ENCODE results near the gene LRRC15. TPM values are rescaled to one million over a fixed set of nuclear protein-coding genes. Genes with fewer than 3 reads are reported as not detected.

LRRC15 gene
- total RNA-seq, 1 experiment from 2014 or later: not detected

DNA sequence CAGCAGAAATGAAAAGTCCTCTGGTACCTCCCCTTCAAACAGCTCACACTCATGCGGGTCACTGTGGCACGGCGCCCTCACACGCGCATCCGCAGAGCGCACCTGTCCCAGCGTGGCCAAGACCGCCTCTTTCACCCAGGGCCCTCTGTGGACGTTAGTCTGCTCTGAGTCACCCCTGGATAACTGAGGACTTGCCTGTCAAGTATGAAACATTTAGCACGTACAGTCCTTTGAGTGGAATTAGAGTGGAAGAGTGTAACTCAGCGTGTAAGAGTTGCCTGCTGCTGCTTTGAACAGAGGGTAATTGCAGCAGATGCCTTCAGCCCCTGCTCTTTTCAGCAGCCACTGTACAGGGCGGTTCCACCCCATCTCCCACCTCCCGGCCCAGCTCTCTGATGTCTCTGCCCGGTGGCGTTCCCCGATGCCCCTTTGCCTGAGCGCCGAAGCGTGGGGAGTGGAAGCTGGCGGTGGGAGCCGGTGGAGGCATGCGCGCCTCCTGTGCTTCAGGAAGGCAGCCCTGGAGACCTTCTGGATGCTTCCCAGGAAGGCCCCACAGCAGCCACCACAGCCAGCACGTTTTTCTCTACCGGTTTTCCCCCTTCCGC is 41.4 kb downstream of the LRRC15 start:
- Histone ChIP-seq H3K4me1 (replicated peaks; ENCODE audit: insufficient read depth) (peaks cover 25% of the 10 kb centered on the region), H3K36me3 (ENCODE audit: low read depth) (no peaks in the 10 kb centered on the region), H3K79me2 (ENCODE audit: low read depth) (no peaks in the 10 kb centered on the region), H3K27me3 (ENCODE audit: insufficient read depth, low read depth) (no peaks in the 10 kb centered on the region), H3K9me2 (ENCODE audit: insufficient read depth) (no peaks in the 10 kb centered on the region), H3K27ac (no peak overlapping the region), H3K4me2 (no peak overlapping the region), H3F3A (ENCODE audit: insufficient read depth, low read depth) (peaks cover 63% of the 10 kb centered on the region), H4K20me1 (ENCODE audit: insufficient read depth) (no peaks in the 10 kb centered on the region), H2AFZ (no peak overlapping the region), H3K4me3 (no peak overlapping the region), H3K9me3 (ENCODE audit: insufficient read depth, low read depth) (no peaks in the 10 kb centered on the region)
- intact Hi-C loops (cut with micrococcal nuclease; ENCODE audit: unreplicated experiment): no loop called here
- no peak for TF ChIP-seq EZH2 (IDR thresholded peaks at IDR 0.05; ENCODE audit: low read depth)
- TF ChIP-seq, protein P1, sequence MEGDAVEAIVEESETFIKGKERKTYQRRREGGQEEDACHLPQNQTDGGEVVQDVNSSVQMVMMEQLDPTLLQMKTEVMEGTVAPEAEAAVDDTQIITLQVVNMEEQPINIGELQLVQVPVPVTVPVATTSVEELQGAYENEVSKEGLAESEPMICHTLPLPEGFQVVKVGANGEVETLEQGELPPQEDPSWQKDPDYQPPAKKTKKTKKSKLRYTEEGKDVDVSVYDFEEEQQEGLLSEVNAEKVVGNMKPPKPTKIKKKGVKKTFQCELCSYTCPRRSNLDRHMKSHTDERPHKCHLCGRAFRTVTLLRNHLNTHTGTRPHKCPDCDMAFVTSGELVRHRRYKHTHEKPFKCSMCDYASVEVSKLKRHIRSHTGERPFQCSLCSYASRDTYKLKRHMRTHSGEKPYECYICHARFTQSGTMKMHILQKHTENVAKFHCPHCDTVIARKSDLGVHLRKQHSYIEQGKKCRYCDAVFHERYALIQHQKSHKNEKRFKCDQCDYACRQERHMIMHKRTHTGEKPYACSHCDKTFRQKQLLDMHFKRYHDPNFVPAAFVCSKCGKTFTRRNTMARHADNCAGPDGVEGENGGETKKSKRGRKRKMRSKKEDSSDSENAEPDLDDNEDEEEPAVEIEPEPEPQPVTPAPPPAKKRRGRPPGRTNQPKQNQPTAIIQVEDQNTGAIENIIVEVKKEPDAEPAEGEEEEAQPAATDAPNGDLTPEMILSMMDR (conservative IDR thresholded peaks at IDR 0.05): no peak
- ChIA-PET POLR2A (ENCODE audit: unreplicated experiment) (no interaction called here), CTCF (interaction anchor here (0.6 to 1.0 kb wide), 3 partner anchors 32 to 547 kb away, joined by 3 to 8 read pairs (median 3); no protein-coding TSS in a partner anchor)
- BruUV-seq (replicated peaks): no TSS peak
- peak; percentile 67 to 68 for DNase-seq

DNA sequence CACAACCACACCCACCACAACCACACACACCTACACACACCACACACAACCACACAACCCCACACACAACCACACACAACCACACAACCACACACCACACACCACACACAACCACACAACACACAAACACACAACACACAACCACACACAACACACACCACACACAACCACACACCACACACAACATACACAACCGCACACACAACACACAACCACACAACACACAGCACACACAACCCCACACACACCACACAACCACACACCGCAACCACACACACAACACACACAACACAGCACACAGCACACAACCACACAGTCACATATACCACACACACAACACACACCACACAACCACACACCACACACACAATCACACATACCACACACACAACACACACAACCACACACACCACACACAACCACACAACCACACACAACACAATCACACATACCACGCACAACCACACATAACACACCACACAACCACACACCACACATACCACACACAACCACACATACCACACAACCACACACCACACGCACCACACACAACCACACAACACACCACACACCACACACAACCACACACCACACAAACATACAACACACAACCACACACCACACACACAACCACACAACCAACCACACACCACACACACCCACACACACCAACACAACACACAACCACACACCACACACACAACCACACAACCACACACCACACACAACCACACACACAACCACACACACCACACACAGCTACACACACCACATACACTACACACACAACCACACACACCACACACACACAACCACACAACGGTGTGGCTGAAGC is 42.1 kb downstream of the LRRC15 start:
- TF ChIP-seq, protein P1 (conservative IDR thresholded peaks at IDR 0.05): no peak
- TF ChIP-seq EZH2 (IDR thresholded peaks at IDR 0.05; ENCODE audit: low read depth): no peak
- ChIA-PET POLR2A (ENCODE audit: unreplicated experiment) (interaction anchor here (0.6 kb wide), 1 partner anchor 545 kb away, joined by 3 read pairs; no protein-coding TSS in a partner anchor), CTCF (interaction anchor here (0.6 to 1.0 kb wide), 2 partner anchors 31 to 546 kb away, joined by 3 to 8 read pairs; no protein-coding TSS in a partner anchor)
- Histone ChIP-seq H3F3A (ENCODE audit: insufficient read depth, low read depth) (peaks cover 61% of the 10 kb centered on the region), H3K27ac (peak overlapping the region; percentile 24; the same call in 1 of the 2 replicates), H3K4me1 (replicated peaks; ENCODE audit: insufficient read depth) (peaks cover 21% of the 10 kb centered on the region), H3K36me3 (ENCODE audit: low read depth) (no peaks in the 10 kb centered on the region), H3K27me3 (ENCODE audit: insufficient read depth, low read depth) (no peaks in the 10 kb centered on the region), H3K9me2 (ENCODE audit: insufficient read depth) (no peaks in the 10 kb centered on the region), H3K79me2 (ENCODE audit: low read depth) (no peaks in the 10 kb centered on the region), H4K20me1 (ENCODE audit: insufficient read depth) (no peaks in the 10 kb centered on the region), H2AFZ (no peak overlapping the region), H3K4me2 (no peak overlapping the region), H3K9me3 (ENCODE audit: insufficient read depth, low read depth) (no peaks in the 10 kb centered on the region), H3K4me3 (no peak overlapping the region)
- no TSS peak for BruUV-seq (replicated peaks)
- DNase-seq: peak in 1 of 2 experiments; percentile 39
- intact Hi-C loops (cut with micrococcal nuclease; ENCODE audit: unreplicated experiment): no loop called here

DNA sequence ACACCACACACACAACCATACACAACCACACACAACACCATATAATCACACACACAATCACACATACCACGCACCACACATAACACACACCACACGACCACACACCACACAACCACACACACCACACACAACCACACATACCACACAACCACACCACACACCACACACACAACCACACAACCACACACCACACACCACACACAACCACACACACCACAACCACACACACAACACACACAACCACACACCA is 42.6 kb downstream of the LRRC15 start:
- H3F3A ChIP-seq (ENCODE audit: insufficient read depth, low read depth): peaks cover 65% of the 10 kb centered on the region
- peaks cover 3% of the 10 kb centered on the region for H3K79me2 ChIP-seq (ENCODE audit: low read depth)
- peak in 1 of 2 experiments; percentile 43 for DNase-seq
- H3K27me3 ChIP-seq (ENCODE audit: insufficient read depth, low read depth): no peaks in the 10 kb centered on the region
- H3K4me1 ChIP-seq (replicated peaks; ENCODE audit: insufficient read depth): peaks cover 21% of the 10 kb centered on the region
- H3K4me2 ChIP-seq: no peak overlapping the region
- H3K9me3 ChIP-seq (ENCODE audit: insufficient read depth, low read depth): no peaks in the 10 kb centered on the region
- H2AFZ ChIP-seq: no peak overlapping the region
- no peaks in the 10 kb centered on the region for H4K20me1 ChIP-seq (ENCODE audit: insufficient read depth)
- POLR2A ChIA-PET (ENCODE audit: unreplicated experiment): no interaction called here
- H3K27ac ChIP-seq: peak overlapping the region; percentile 24; the same call in 1 of the 2 replicates
- no TSS peak for BruUV-seq (replicated peaks)
- intact Hi-C loops (cut with micrococcal nuclease; ENCODE audit: unreplicated experiment): no loop called here
- no peaks in the 10 kb centered on the region for H3K36me3 ChIP-seq (ENCODE audit: low read depth)
- H3K9me2 ChIP-seq (ENCODE audit: insufficient read depth): no peaks in the 10 kb centered on the region
- CTCF ChIA-PET: no interaction called here
- no peak for TF ChIP-seq EZH2 (IDR thresholded peaks at IDR 0.05; ENCODE audit: low read depth)
- TF ChIP-seq, protein P1 (conservative IDR thresholded peaks at IDR 0.05): no peak
- H3K4me3 ChIP-seq: no peak overlapping the region

Measured in PC-9 (cell line).